Prostate gland (tissue), 2 donors: ENCODE results near the gene AGPAT2.

Experiments used
- CTCF ChIP-seq, 4 experiments: fragments of 200-600 bp in 2 of 4; fragments of 450-650 bp in 2 of 4; sonication (generic) in 2 of 4; IDR thresholded peaks; 1 replicate in 3 of 4; 2 replicates in 1 of 4; pipeline ENCODE4 v1.5.1; 2016 to 2019; ENCODE audit warnings: antibody characterized with exemption in 4 of 4, mild to moderate bottlenecking in 2 of 4, moderate library complexity in 2 of 4
- POLR2A ChIP-seq: fragments of 450-650 bp; IDR thresholded peaks from one replicate; pipeline ENCODE4 v1.6.1; 2016; ENCODE audit warnings: antibody characterized with exemption, mild to moderate bottlenecking

- TF ChIP-seq CTCF (IDR thresholded peaks at IDR 0.05) (no peak), POLR2A (no peak)
Measured at GRCh38 chr9:136695955-136696354, 8.7 kb upstream of the AGPAT2 start.
